Nephron (organoid): ENCODE measurements around the gene BCAS3.

Experiments used
- H3K27ac Mint-ChIP-seq, 3 experiments: 2 replicates each; pipeline ENCODE4 v1.8.0; 2020; ENCODE audit warnings: mixed read lengths in 3 of 3, mild to moderate bottlenecking in 2 of 3, moderate library complexity in 1 of 3
- H3K27me3 Mint-ChIP-seq: 2 replicates; pipeline ENCODE4 v1.8.0; 2021; ENCODE audit warnings: low read depth, mild to moderate bottlenecking, moderate library complexity, mixed read lengths
- H3K36me3 Mint-ChIP-seq: 2 replicates; pipeline ENCODE4 v1.8.0; 2020; ENCODE audit warnings: low read depth, mixed read lengths
- H3K4me1 Mint-ChIP-seq: 2 replicates; pipeline ENCODE4 v1.8.0; 2020; ENCODE audit warnings: mixed read lengths
- H3K4me3 Mint-ChIP-seq, 3 experiments: 2 replicates each; pipeline ENCODE4 v1.8.0; 2020; ENCODE audit warnings: mild to moderate bottlenecking in 3 of 3, mixed read lengths in 3 of 3, moderate library complexity in 2 of 3
- H3K9me3 Mint-ChIP-seq: 2 replicates; pipeline ENCODE4 v1.8.0; 2020; ENCODE audit warnings: mixed read lengths
- CTCF ChIP-seq, 3 experiments: fragments of 200-600 bp; sonication (generic); IDR thresholded peaks; one replicate each; pipeline ENCODE4 v1.5.0; 2021; ENCODE audit warnings: antibody characterized with exemption in 3 of 3; ENCODE audit not compliant: unreplicated experiment in 3 of 3

Gene BCAS3

GRCh38 chr17:61340431-61341209, 663.0 kb downstream of the BCAS3 start:
- TF ChIP-seq CTCF (IDR thresholded peaks at IDR 0.05; ENCODE audit: unreplicated experiment in 3 of 3) = no peak
- Mint-ChIP-seq H3K27me3 (no peaks in the 10 kb centered on the region), H3K27ac (no peak overlapping the region), H3K36me3 (no peaks in the 10 kb centered on the region), H3K4me1 (peaks cover 34% of the 10 kb centered on the region), H3K4me3 (no peak overlapping the region), H3K9me3 (no peaks in the 10 kb centered on the region)

GRCh38 chr17:61343576-61343975, 665.9 kb downstream of the BCAS3 start:
- Mint-ChIP-seq H3K4me3 (no peak overlapping the region), H3K4me1 (peaks cover 19% of the 10 kb centered on the region), H3K27ac (no peak overlapping the region), H3K9me3 (peaks cover 3% of the 10 kb centered on the region), H3K36me3 (no peaks in the 10 kb centered on the region), H3K27me3 (no peaks in the 10 kb centered on the region)
- no peak for TF ChIP-seq CTCF (IDR thresholded peaks at IDR 0.05; ENCODE audit: unreplicated experiment in 3 of 3)

- Mint-ChIP-seq H3K4me3 (no peak overlapping the region), H3K4me1 (peaks cover 18% of the 10 kb centered on the region), H3K36me3 (no peaks in the 10 kb centered on the region), H3K27me3 (no peaks in the 10 kb centered on the region), H3K9me3 (peaks cover 3% of the 10 kb centered on the region), H3K27ac (no peak overlapping the region)
- no peak for TF ChIP-seq CTCF (IDR thresholded peaks at IDR 0.05; ENCODE audit: unreplicated experiment in 3 of 3)
Measured at GRCh38 chr17:61345061-61345460, 667.4 kb downstream of the BCAS3 start.

- Mint-ChIP-seq H3K4me3 (no peak overlapping the region), H3K9me3 (peaks cover 3% of the 10 kb centered on the region), H3K4me1 (peaks cover 20% of the 10 kb centered on the region), H3K36me3 (no peaks in the 10 kb centered on the region), H3K27me3 (no peaks in the 10 kb centered on the region), H3K27ac (no peak overlapping the region)
- no peak for TF ChIP-seq CTCF (IDR thresholded peaks at IDR 0.05; ENCODE audit: unreplicated experiment in 3 of 3)
Measured at GRCh38 chr17:61345825-61346666, 668.4 kb downstream of the BCAS3 start.

- H3K4me1 Mint-ChIP-seq = peaks cover 53% of the 10 kb centered on the region
- no peak overlapping the region for H3K4me3 Mint-ChIP-seq
- H3K36me3 Mint-ChIP-seq = no peaks in the 10 kb centered on the region
- peaks cover 3% of the 10 kb centered on the region for H3K9me3 Mint-ChIP-seq
- peak overlapping the region in 2 of 3 experiments; percentile 24 to 35 for H3K27ac Mint-ChIP-seq
- peaks cover 4% of the 10 kb centered on the region for H3K27me3 Mint-ChIP-seq
- no peak for TF ChIP-seq CTCF (IDR thresholded peaks at IDR 0.05; ENCODE audit: unreplicated experiment in 3 of 3)
Measured at GRCh38 chr17:61349350-61349749, 671.7 kb downstream of the BCAS3 start.
